ENCODE results near the gene ZBTB7C.

The ZBTB7C gene

GRCh38 chr18:48325115-48325665 is 84.0 kb downstream of the ZBTB7C start:
- POLR2A ChIA-PET = no interaction called here

DNA sequence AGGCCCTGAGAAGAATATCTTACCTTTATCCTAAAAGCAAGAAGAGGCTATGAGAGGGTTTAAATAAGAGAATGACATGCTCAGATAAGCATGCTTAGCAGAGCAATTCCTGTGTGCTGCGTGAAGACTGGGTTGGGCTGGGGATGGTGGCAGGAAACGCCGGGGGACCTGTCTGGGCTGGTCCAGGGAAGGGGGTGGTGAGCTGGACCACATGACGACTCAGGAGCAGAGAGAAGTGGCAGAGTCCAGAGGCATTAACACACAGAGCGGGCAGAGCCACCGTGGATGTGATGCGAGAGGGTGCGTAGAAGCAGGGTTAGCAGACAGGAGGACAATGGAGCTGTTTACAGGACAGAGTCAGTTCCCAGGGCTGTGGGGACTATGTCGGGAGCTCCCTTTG is 84.5 kb downstream of the ZBTB7C start:
- TF ChIP-seq SP1 (IDR thresholded peaks at IDR 0.05) = no peak
- TF ChIP-seq SUZ12 (IDR thresholded peaks at IDR 0.05) = no peak
- TF ChIP-seq CTBP1 (IDR thresholded peaks at IDR 0.05; ENCODE audit: borderline replicate concordance) = no peak
- TF ChIP-seq ZNF384 (IDR thresholded peaks at IDR 0.05) = no peak
- no peak for TF ChIP-seq NFRKB (IDR thresholded peaks at IDR 0.05)
- DNase-seq (ENCODE audit: extremely low spot score) = no peak
- CTCF ChIA-PET = no interaction called here
- POLR2A ChIA-PET = no interaction called here

More at GRCh38 chr18:48325115-48325665, 84.0 kb downstream of the ZBTB7C start:
- no peak for DNase-seq (ENCODE audit: extremely low spot score)
- CTCF ChIA-PET = interaction anchor here (0.6 kb wide), 1 partner anchor 23 kb away, joined by 3 read pairs; no protein-coding TSS in a partner anchor
- TF ChIP-seq LEF1 (IDR thresholded peaks at IDR 0.05; ENCODE audit: borderline replicate concordance) = no peak
- TF ChIP-seq FOXK2 (IDR thresholded peaks at IDR 0.05) = no peak
- no peak for TF ChIP-seq NFRKB (IDR thresholded peaks at IDR 0.05)
- TF ChIP-seq ELF4 (IDR thresholded peaks at IDR 0.05) = no peak
- no peak for TF ChIP-seq BHLHE40 (IDR thresholded peaks at IDR 0.05; ENCODE audit: borderline replicate concordance)
- TF ChIP-seq ARNT (IDR thresholded peaks at IDR 0.05) = no peak
- TF ChIP-seq FOXA1 (IDR thresholded peaks at IDR 0.05) = no peak
- TF ChIP-seq, protein P1, sequence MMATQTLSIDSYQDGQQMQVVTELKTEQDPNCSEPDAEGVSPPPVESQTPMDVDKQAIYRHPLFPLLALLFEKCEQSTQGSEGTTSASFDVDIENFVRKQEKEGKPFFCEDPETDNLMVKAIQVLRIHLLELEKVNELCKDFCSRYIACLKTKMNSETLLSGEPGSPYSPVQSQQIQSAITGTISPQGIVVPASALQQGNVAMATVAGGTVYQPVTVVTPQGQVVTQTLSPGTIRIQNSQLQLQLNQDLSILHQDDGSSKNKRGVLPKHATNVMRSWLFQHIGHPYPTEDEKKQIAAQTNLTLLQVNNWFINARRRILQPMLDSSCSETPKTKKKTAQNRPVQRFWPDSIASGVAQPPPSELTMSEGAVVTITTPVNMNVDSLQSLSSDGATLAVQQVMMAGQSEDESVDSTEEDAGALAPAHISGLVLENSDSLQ (IDR thresholded peaks at IDR 0.05) = no peak
- no peak for TF ChIP-seq L3MBTL2 (conservative IDR thresholded peaks at IDR 0.05)
- TF ChIP-seq HDGF (IDR thresholded peaks at IDR 0.05; ENCODE audit: borderline replicate concordance) = no peak
- TF ChIP-seq SP1 (IDR thresholded peaks at IDR 0.05) = no peak
- no peak for TF ChIP-seq CTBP1 (IDR thresholded peaks at IDR 0.05; ENCODE audit: borderline replicate concordance)

- DNase-seq (ENCODE audit: extremely low spot score) = no peak
- TF ChIP-seq FOXM1 (IDR thresholded peaks at IDR 0.05; ENCODE audit: borderline replicate concordance) (no peak), FOXK2 (IDR thresholded peaks at IDR 0.05) (no peak), HDGF (IDR thresholded peaks at IDR 0.05; ENCODE audit: borderline replicate concordance) (no peak), BHLHE40 (IDR thresholded peaks at IDR 0.05; ENCODE audit: borderline replicate concordance) (no peak), TARDBP (IDR thresholded peaks at IDR 0.05) (no peak), L3MBTL2 (conservative IDR thresholded peaks at IDR 0.05) (no peak), ELF4 (IDR thresholded peaks at IDR 0.05) (no peak)
- TF ChIP-seq, protein P1 (IDR thresholded peaks at IDR 0.05) = no peak
- CTCF ChIA-PET = no interaction called here
- POLR2A ChIA-PET = no interaction called here
Measured at GRCh38 chr18:48323151-48323550, 86.0 kb downstream of the ZBTB7C start.

DNA sequence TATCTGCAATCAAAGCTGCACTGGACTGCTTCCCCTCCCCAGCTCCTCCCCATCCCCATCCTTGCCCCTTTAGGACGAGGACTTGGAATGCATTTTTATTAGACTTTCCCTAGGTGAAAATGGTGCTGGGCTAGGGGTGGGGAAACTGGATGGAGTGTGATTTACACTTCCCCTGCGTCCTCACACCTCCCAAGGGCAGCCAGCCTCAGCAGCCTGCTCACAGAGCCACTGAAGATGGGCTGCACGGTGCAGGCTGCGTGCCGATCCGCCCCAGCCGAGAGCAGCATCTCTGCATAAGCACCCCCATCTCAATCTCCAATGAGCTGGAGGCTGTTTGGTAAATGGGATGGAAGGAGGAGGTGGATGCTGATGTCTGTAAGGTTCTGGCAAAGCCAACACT is 87.6 kb downstream of the ZBTB7C start:
- no peak for DNase-seq (ENCODE audit: extremely low spot score)
- POLR2A ChIA-PET = no interaction called here
- no peak for TF ChIP-seq TARDBP (IDR thresholded peaks at IDR 0.05)
- no peak for TF ChIP-seq L3MBTL2 (conservative IDR thresholded peaks at IDR 0.05)
- TF ChIP-seq FOXK2 (IDR thresholded peaks at IDR 0.05) = no peak
- no peak for TF ChIP-seq ARNT (IDR thresholded peaks at IDR 0.05)
- no peak for TF ChIP-seq CTBP1 (IDR thresholded peaks at IDR 0.05; ENCODE audit: borderline replicate concordance)
- TF ChIP-seq ZNF384 (IDR thresholded peaks at IDR 0.05) = no peak
- CTCF ChIA-PET = no interaction called here

DNA sequence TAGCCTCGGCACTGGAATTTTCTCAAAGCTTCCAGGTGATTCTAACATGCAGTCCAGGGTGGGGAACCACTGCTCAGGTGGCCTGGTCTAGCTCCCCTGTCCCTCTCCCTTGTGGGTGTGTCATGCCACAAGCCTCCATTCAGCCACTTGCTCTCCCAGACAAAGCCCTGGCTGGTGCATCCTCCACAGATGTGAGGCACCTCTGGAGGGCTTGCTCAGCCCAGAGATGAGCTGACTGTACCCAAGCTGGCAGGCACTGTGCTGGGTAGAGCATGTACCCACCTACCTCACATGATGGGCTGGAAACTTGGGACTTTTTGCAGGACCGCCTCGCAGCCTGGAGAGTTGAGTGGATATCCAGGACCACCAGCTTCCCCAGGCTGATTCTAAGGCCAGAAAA is 88.1 kb downstream of the ZBTB7C start:
- POLR2A ChIA-PET = no interaction called here
- no peak for DNase-seq (ENCODE audit: extremely low spot score)
- no peak for TF ChIP-seq CTBP1 (IDR thresholded peaks at IDR 0.05; ENCODE audit: borderline replicate concordance)
- TF ChIP-seq ARNT (IDR thresholded peaks at IDR 0.05) = no peak
- TF ChIP-seq TARDBP (IDR thresholded peaks at IDR 0.05) = no peak
- TF ChIP-seq HDGF (IDR thresholded peaks at IDR 0.05; ENCODE audit: borderline replicate concordance) = no peak
- no peak for TF ChIP-seq FOXK2 (IDR thresholded peaks at IDR 0.05)
- no peak for TF ChIP-seq LEF1 (IDR thresholded peaks at IDR 0.05; ENCODE audit: borderline replicate concordance)
- no peak for TF ChIP-seq BHLHE40 (IDR thresholded peaks at IDR 0.05; ENCODE audit: borderline replicate concordance)
- CTCF ChIA-PET = no interaction called here

- CTCF ChIA-PET = no interaction called here
- no peak for DNase-seq (ENCODE audit: extremely low spot score)
- TF ChIP-seq L3MBTL2 (conservative IDR thresholded peaks at IDR 0.05) (no peak), FOXA1 (IDR thresholded peaks at IDR 0.05) (no peak), SUZ12 (IDR thresholded peaks at IDR 0.05) (no peak), SP1 (IDR thresholded peaks at IDR 0.05) (no peak), BHLHE40 (IDR thresholded peaks at IDR 0.05; ENCODE audit: borderline replicate concordance) (no peak), HDGF (IDR thresholded peaks at IDR 0.05; ENCODE audit: borderline replicate concordance) (no peak), CTBP1 (IDR thresholded peaks at IDR 0.05; ENCODE audit: borderline replicate concordance) (no peak), ELF4 (IDR thresholded peaks at IDR 0.05) (no peak), FOXK2 (IDR thresholded peaks at IDR 0.05) (no peak), NFRKB (IDR thresholded peaks at IDR 0.05) (no peak), ARNT (IDR thresholded peaks at IDR 0.05) (no peak), TARDBP (IDR thresholded peaks at IDR 0.05) (no peak)
- TF ChIP-seq, protein P1 (IDR thresholded peaks at IDR 0.05) = no peak
- POLR2A ChIA-PET = no interaction called here
Measured at GRCh38 chr18:48320639-48320945, 88.6 kb downstream of the ZBTB7C start.
